ENCODE results near the gene ZNF140.
A peak's percentile ranks its signal among the peaks of the same experiment; 100 is the strongest.

ZNF140 gene

DNA sequence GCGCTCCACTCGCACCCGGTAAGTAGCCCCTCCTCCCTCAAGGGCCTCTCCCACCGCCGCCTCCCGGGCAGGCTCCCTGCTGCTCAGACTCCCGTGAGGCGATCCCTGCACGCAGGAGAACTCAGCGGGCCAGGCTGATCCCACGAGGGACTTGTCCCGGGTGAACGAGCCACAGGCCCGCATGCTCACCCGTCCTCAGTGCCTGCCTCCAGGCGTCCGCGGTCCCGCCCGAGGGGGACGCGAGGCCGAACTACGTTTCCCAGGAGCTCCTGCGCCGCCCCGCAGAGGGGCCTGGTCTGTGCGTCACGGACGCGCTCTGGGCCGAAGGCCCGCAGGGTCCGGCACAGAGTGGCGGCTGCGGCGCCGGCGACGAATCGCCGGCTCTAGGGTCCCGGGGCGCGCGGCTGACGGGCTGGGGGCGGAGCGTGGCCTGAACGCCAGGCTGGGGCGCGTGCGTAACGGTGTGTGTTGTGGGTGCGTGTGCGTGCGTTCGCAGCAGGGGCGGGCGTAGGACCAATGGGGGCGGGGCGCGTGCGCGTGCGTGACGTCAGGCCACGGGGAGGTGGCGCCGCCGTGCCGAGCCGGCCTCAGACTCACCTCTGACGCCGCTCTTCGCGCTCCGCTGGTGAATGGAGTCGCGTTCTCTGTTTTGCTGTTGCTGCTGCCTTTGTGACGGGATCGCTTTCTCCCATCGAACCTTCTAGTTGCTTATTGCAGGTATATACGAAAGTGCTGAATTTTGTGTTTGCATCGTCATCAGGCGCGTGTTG lies 49.5 kb downstream of the ZNF140 start, which contains the start of the genes ZNF10 and ZNF891:
Gene ZNF10 (plus strand): TSS at position 590 of the 770 bp plus-strand sequence. CDS start 13,866 bp downstream, outside the sequence.
Gene ZNF891 (minus strand): TSS at position 237 of the 770 bp plus-strand sequence. CDS start 8,356 bp downstream, outside the sequence.
- peak; percentile 94 to 95 for DNase-seq (ENCODE audit: low read depth in 2 of 2)

DNA sequence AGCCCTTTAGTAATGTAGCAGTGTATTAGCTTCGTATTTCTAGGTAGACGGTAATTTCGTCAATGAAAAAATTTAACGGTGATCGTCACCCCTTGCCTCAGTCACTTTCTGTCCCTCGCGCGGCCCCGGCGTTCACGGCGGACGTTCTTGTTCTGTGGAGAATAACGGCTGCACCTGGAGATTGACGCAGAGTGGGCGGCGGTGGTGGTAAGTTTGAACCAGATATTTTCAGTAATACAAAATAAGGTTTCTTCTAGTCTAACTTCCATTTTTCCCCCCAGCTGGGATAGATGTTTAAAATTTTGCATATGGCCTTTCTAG lies 50.0 kb downstream of the ZNF140 start:
- peak in 1 of 2 donors; percentile 7 for DNase-seq (ENCODE audit: low read depth in 2 of 2)

DNA sequence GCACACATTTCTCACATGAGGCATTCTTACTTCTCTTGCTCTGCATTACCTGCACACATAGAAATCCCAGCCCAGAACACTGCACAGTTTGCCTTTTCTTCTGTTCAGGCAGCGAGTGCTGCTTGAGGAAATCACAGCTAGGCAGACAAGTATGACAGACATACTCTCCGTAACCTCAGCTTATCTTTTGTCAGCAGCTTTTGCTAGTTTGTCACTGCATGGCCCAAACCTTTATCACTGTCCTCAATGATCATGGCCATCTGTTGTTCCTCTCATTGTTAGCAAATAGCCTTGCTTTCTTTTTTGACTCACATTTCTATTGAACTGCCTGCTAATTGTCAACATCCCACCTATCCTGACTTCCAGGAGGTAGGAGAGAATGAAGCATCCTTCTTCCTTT lies 55.0 kb downstream of the ZNF140 start:
- no peak for DNase-seq (ENCODE audit: low read depth in 2 of 2)

DNA sequence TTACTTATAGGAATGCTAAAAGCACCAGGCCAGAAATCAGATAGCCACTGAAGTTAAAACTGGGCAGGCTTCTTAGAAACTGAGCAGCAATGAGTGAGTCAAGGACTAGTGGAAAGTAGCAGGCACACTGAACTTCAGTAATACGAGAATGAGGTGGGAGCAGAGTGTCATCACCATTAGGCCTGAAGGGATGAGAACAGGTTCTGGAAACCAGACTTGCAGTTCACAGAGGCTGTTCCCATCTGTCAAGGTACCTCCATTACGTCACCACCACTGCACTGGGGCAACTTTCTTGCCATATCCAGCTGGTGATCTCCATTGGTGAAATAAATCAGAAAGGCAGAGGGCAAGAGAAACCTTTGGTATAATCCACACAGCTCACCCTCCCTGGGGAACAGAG lies 65.3 kb downstream of the ZNF140 start:
- DNase-seq (ENCODE audit: low read depth in 2 of 2) = no peak

DNA sequence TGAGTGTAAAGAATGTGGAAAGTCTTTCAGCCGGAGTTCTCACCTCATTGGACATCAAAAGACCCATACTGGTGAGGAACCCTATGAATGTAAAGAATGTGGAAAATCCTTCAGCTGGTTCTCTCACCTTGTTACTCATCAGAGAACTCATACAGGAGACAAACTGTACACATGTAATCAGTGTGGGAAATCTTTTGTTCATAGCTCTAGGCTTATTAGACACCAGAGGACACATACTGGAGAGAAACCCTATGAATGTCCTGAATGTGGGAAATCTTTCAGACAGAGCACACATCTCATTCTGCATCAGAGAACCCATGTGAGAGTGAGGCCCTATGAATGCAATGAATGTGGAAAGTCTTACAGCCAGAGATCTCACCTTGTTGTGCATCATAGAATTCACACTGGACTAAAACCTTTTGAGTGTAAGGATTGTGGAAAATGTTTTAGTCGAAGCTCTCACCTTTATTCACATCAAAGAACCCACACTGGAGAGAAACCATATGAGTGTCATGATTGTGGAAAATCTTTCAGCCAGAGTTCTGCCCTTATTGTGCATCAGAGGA lies 75.5 kb downstream of the ZNF140 start:
- DNase-seq (ENCODE audit: low read depth in 2 of 2) = no peak
